ENCODE data around the gene MYO1E. TPM values are rescaled to one million over a fixed set of nuclear protein-coding genes. Genes with fewer than 3 reads are reported as not detected.

MYO1E gene
- total and polyA plus RNA-seq, 4 donors, result 6.7 to 70.9 (median 21.6) TPM

DNA sequence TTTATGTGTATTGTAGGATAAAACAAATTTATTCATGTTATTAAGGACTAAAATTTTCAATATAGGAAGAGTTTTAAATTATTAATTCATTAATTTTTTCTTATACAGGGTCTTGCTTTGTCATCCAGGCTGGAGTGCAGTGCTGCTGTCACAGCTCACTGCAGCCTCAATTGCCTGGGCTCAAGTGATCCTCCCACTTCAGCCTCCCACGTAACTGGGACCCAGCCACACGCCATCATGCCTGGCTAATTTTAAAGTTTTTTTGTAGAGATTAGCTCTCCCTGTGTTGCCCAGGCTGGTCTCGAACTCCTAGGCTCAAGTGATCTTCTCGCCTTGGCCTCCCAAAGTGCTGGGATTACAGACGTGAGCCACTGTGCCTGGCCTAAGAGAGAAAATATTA lies 253.0 kb downstream of the MYO1E start:
- no peaks in the 10 kb centered on the region for H3K27me3 ChIP-seq (ENCODE audit: control insufficient read depth in 4 of 4, insufficient read depth in 4 of 4, low read length in 3 of 4)
- WGBS, result 98% methylated on average over 5 of the region's 5 CpGs
- H3K27ac ChIP-seq (ENCODE audit: low read depth in 1 of 2, low read length in 2 of 2), result no peak overlapping the region
- DNase-seq (ENCODE audit: low spot score), result no peak
- H3K9ac ChIP-seq (ENCODE audit: low read depth in 1 of 2, low read length in 2 of 2), result no peak overlapping the region
- H3K9me3 ChIP-seq (ENCODE audit: control insufficient read depth in 4 of 4, low read length in 3 of 4), result no peaks in the 10 kb centered on the region
- no peaks in the 10 kb centered on the region for H3K4me1 ChIP-seq (ENCODE audit: control insufficient read depth in 4 of 4, insufficient read depth in 4 of 4, low read length in 3 of 4)
- H3K36me3 ChIP-seq (ENCODE audit: control insufficient read depth in 4 of 4, insufficient read depth in 3 of 4, low read depth in 1 of 4, low read length in 3 of 4), result peaks cover 0 to 2% (median 0%) of the 10 kb centered on the region in 4 donors
- H3K4me3 ChIP-seq (ENCODE audit: low read depth in 1 of 3, low read length in 3 of 3), result no peak overlapping the region
- TF ChIP-seq JUND (IDR thresholded peaks at IDR 0.05) (no peak), GABPA (IDR thresholded peaks at IDR 0.05 in 1 of 2, conservative IDR thresholded peaks at IDR 0.05 in 1 of 2) (no peak), TAF1 (conservative IDR thresholded peaks at IDR 0.05) (no peak), FOXA1 (IDR thresholded peaks at IDR 0.05) (no peak), CTCF (IDR thresholded peaks at IDR 0.05; ENCODE audit: low read depth, low read length, missing input control) (no peak), SP1 (IDR thresholded peaks at IDR 0.05) (no peak)

DNA sequence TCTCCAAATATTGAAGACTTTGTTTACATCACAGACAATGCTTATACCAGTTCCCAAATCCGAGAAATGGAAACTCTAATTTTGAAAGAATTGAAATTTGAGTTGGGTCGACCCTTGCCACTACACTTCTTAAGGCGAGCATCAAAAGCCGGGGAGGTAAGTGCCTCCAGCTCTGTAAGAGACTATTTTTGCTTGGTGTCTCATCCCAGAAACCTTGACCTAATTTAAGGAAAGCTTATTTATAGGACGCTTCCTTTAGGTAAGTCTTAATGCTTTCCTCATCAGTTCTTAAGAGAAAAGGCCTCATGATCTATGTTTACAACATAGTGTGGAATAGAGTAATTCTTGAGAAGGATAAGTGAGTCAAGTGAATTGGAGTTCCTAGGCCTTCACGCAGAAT lies 255.9 kb downstream of the MYO1E start:
- Histone ChIP-seq H3K9me3 (ENCODE audit: control insufficient read depth in 4 of 4, low read length in 3 of 4) (no peaks in the 10 kb centered on the region), H3K4me3 (ENCODE audit: low read depth in 1 of 3, low read length in 3 of 3) (no peak overlapping the region), H3K27ac (ENCODE audit: low read depth in 1 of 2, low read length in 2 of 2) (no peak overlapping the region), H3K27me3 (ENCODE audit: control insufficient read depth in 4 of 4, insufficient read depth in 4 of 4, low read length in 3 of 4) (no peaks in the 10 kb centered on the region), H3K36me3 (ENCODE audit: control insufficient read depth in 4 of 4, insufficient read depth in 3 of 4, low read depth in 1 of 4, low read length in 3 of 4) (peaks cover 0 to 2% (median 0%) of the 10 kb centered on the region in 4 donors), H3K4me1 (ENCODE audit: control insufficient read depth in 4 of 4, insufficient read depth in 4 of 4, low read length in 3 of 4) (no peaks in the 10 kb centered on the region), H3K9ac (ENCODE audit: low read depth in 1 of 2, low read length in 2 of 2) (no peak overlapping the region)
- TF ChIP-seq RXRA (IDR thresholded peaks at IDR 0.05) (no peak), ATF3 (IDR thresholded peaks at IDR 0.05) (no peak), FOXA1 (IDR thresholded peaks at IDR 0.05) (no peak), REST (IDR thresholded peaks at IDR 0.05) (no peak), NR2F2 (IDR thresholded peaks at IDR 0.05) (no peak), HNF4A (conservative IDR thresholded peaks at IDR 0.05) (no peak), EGR1 (IDR thresholded peaks at IDR 0.05; ENCODE audit: low read depth in 2 of 2) (no peak), FOXA2 (IDR thresholded peaks at IDR 0.05) (no peak), JUND (IDR thresholded peaks at IDR 0.05) (no peak)
- DNase-seq (ENCODE audit: low spot score), result no peak
- 98% methylated on average over 6 of the region's 6 CpGs for WGBS

- Histone ChIP-seq H3K9ac (ENCODE audit: low read depth in 1 of 2, low read length in 2 of 2) (no peak overlapping the region), H3K27me3 (ENCODE audit: control insufficient read depth in 4 of 4, insufficient read depth in 4 of 4, low read length in 3 of 4) (no peaks in the 10 kb centered on the region), H3K36me3 (ENCODE audit: control insufficient read depth in 4 of 4, insufficient read depth in 3 of 4, low read depth in 1 of 4, low read length in 3 of 4) (peaks cover 0 to 2% (median 0%) of the 10 kb centered on the region in 4 donors), H3K9me3 (ENCODE audit: control insufficient read depth in 4 of 4, low read length in 3 of 4) (no peaks in the 10 kb centered on the region), H3K4me3 (ENCODE audit: low read depth in 1 of 3, low read length in 3 of 3) (no peak overlapping the region), H3K27ac (ENCODE audit: low read depth in 1 of 2, low read length in 2 of 2) (no peak overlapping the region), H3K4me1 (ENCODE audit: control insufficient read depth in 4 of 4, insufficient read depth in 4 of 4, low read length in 3 of 4) (no peaks in the 10 kb centered on the region)
- 98% methylated on average over 1 of the region's 1 CpG for WGBS
- TF ChIP-seq RAD21 (IDR thresholded peaks at IDR 0.05), result no peak
- TF ChIP-seq, protein P1, sequence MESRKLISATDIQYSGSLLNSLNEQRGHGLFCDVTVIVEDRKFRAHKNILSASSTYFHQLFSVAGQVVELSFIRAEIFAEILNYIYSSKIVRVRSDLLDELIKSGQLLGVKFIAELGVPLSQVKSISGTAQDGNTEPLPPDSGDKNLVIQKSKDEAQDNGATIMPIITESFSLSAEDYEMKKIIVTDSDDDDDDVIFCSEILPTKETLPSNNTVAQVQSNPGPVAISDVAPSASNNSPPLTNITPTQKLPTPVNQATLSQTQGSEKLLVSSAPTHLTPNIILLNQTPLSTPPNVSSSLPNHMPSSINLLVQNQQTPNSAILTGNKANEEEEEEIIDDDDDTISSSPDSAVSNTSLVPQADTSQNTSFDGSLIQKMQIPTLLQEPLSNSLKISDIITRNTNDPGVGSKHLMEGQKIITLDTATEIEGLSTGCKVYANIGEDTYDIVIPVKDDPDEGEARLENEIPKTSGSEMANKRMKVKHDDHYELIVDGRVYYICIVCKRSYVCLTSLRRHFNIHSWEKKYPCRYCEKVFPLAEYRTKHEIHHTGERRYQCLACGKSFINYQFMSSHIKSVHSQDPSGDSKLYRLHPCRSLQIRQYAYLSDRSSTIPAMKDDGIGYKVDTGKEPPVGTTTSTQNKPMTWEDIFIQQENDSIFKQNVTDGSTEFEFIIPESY (IDR thresholded peaks at IDR 0.05), result no peak
- TF ChIP-seq REST (IDR thresholded peaks at IDR 0.05), result no peak
- TF ChIP-seq HNF4G (IDR thresholded peaks at IDR 0.05), result no peak
- DNase-seq (ENCODE audit: low spot score), result no peak
Observed at GRCh38 chr15:59116141-59116540, 256.5 kb downstream of the MYO1E start.

Data from liver (tissue), 9 donors.